CD4-positive, CD25-positive, alpha-beta regulatory T cell (primary cell): ENCODE results near the gene DPP7. TPM values are rescaled to one million over a fixed set of nuclear protein-coding genes. Genes with fewer than 3 reads are reported as not detected.

Experiments used
- ATAC-seq, 2 donors: fragments of 150-1000 bp; cut with Tn5 transposase; one replicate each; pipeline ENCODE4 v1.10.0; 2021; ENCODE audit warnings: low read depth in 2 of 2, moderate number of reproducible peaks in 2 of 2, moderate library complexity in 1 of 2
- DNase-seq, 3 donors: peaks; one replicate each; pipeline versions ENCODE4 v3.0.0 to v3.0.0-alpha.2; 2012 to 2022; ENCODE audit warnings: mixed read lengths in 1 of 3
- H3K27ac ChIP-seq: one replicate; pipeline ENCODE4 v1.7.0; 2013; ENCODE audit warnings: mild to moderate bottlenecking, low read length; ENCODE audit not compliant: insufficient read depth, poor library complexity, severe bottlenecking
- H3K27me3 ChIP-seq: one replicate; pipeline ENCODE4 v1.7.0; 2013; ENCODE audit warnings: low read length; ENCODE audit not compliant: control insufficient read depth, insufficient read depth
- H3K36me3 ChIP-seq: one replicate; pipeline ENCODE4 v1.7.0; 2013; ENCODE audit warnings: mild to moderate bottlenecking, low read length, moderate library complexity; ENCODE audit not compliant: control insufficient read depth, insufficient read depth
- H3K4me1 ChIP-seq: 2 replicates; pipeline ENCODE4 v1.7.0; 2013; ENCODE audit warnings: mild to moderate bottlenecking, low read length; ENCODE audit not compliant: insufficient read depth, control insufficient read depth, poor library complexity, severe bottlenecking
- H3K4me3 ChIP-seq: one replicate; pipeline ENCODE4 v1.7.0; 2013; ENCODE audit warnings: low read depth, mild to moderate bottlenecking, low read length, moderate library complexity
- H3K9me3 ChIP-seq, 2 experiments: 1 replicate in 1 of 2; 2 replicates in 1 of 2; pipeline ENCODE4 v1.7.0; 2013; ENCODE audit warnings: low read length in 2 of 2, mild to moderate bottlenecking in 1 of 2, moderate library complexity in 1 of 2; ENCODE audit not compliant: control insufficient read depth in 2 of 2
- H3K27ac Mint-ChIP-seq, 3 donors: one replicate each; pipeline ENCODE4 v1.8.0; 2020 to 2022; ENCODE audit warnings: mild to moderate bottlenecking in 3 of 3, mixed read lengths in 3 of 3, moderate library complexity in 2 of 3
- H3K27me3 Mint-ChIP-seq: one replicate; pipeline ENCODE4 v1.8.0; 2022; ENCODE audit warnings: mild to moderate bottlenecking, mixed read lengths
- H3K36me3 Mint-ChIP-seq: one replicate; pipeline ENCODE4 v1.8.0; 2020; ENCODE audit warnings: mixed read lengths
- H3K4me1 Mint-ChIP-seq, 4 donors: one replicate each; pipeline ENCODE4 v1.8.0; 2020 to 2022; ENCODE audit warnings: mixed read lengths in 4 of 4, mild to moderate bottlenecking in 1 of 4
- H3K4me3 Mint-ChIP-seq, 4 donors: one replicate each; pipeline ENCODE4 v1.8.0; 2020 to 2022; ENCODE audit warnings: mild to moderate bottlenecking in 4 of 4, mixed read lengths in 4 of 4, moderate library complexity in 3 of 4
- H3K9me3 Mint-ChIP-seq, 7 donors: one replicate each; pipeline ENCODE4 v1.8.0; 2020 to 2022; ENCODE audit warnings: mixed read lengths in 7 of 7, mild to moderate bottlenecking in 3 of 7, moderate library complexity in 2 of 7
- polyA plus RNA-seq, 4 donors: library from polyadenylated mRNA; unstranded; fragments of 300-500 nt; fragmentation: Illumina TruSeq; gene quantifications; one replicate each; pipeline ENCODE4 v1.2.3, GENCODE V29; 2021
- total RNA-seq: library from RNA; stranded (reverse); gene quantifications from one replicate; pipeline ENCODE4 v1.2.3, GENCODE V29; 2022

Gene DPP7
- total and polyA plus RNA-seq, 5 donors from 2014 or later, result 119 to 343 (median 156) TPM

DNA sequence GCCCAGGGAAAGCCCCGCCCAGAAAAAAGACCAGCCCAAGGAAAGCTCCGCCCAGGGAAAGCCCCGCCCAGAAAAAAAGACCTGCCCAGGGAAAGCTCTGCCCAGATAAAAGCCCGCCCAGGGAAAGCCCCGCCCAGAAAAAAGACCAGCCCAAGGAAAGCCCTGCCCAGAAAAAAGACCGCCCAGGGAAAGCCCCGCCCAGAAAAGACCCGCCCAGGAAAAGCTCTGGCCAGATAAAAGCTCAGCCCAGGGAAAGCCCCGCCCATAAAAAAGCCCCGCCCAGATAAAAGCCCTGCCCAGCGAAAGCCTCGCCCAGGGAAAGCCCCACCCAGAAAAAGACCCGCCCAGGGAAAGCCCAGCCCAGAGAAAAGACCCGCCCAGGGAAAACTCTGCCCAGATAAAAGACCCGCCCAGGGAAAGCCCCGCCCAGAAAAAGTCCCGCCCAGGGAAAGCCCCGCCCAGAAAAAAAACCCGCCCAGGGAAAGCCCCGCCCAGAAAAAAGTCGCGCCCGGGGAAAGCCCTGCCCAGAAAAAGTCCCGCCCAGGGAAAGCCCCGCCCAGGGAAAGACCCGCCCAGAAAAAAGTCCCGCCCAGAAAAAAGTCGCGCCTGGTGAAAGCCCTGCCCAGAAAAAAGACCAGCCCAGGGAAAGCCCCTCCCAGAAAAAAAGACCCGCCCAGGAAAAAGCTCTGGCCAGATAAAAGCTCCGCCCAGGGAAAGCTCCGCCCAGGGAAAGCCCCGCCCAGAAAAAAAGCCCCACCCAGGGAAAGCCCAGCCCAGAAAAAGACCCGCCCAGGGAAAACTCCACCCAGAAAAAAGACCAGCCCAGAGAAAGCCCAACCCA, 36.3 kb upstream of the DPP7 start:
- no peaks in the 10 kb centered on the region for H3K9me3 Mint-ChIP-seq
- H3K27ac ChIP-seq, result peak overlapping the region; percentile 33
- H3K27me3 ChIP-seq, result no peaks in the 10 kb centered on the region
- peaks cover 0 to 6% (median 0%) of the 10 kb centered on the region in 4 donors for H3K4me1 Mint-ChIP-seq
- H3K27me3 Mint-ChIP-seq, result peaks cover 9% of the 10 kb centered on the region
- H3K27ac Mint-ChIP-seq, result no peak overlapping the region
- H3K4me1 ChIP-seq, result no peaks in the 10 kb centered on the region
- no peaks in the 10 kb centered on the region for H3K36me3 ChIP-seq
- no peak overlapping the region for H3K4me3 ChIP-seq
- no peaks in the 10 kb centered on the region for H3K9me3 ChIP-seq
- DNase-seq (no peak), ATAC-seq (no peak)
- no peak overlapping the region for H3K4me3 Mint-ChIP-seq
- H3K36me3 Mint-ChIP-seq, result no peaks in the 10 kb centered on the region

DNA sequence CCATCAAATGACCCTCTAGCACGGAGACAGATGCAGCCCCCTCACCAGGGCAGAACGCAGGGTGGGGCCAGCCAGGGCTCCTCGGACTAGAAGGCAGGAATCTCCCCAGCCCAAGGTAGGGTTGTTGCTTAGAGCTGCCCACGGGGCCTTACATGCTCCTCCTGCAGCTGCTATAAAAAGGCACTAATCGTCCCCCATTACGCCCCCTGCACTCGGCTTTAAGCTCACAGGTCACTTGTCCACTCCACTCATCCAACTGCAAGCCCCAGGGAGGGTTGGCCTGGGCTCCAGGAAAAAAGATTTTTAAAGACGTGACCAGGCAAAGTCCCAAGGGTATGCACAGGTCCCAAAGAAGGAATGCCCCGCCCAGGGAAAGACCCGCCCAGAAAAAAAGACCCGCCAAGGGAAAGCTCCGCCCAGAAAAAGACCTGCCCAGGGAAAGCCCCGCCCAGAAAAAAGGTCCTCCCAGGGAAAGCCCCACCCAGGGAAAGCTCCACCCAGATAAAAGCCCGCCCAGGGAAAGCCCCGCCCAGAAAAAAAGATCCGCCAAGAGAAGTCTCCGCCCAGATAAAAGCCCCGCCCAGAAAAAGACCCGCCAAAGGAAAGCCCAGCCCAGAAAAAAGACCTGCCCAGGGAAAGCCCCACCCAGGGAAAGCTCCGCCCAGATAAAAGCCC, 35.5 kb upstream of the DPP7 start:
- Histone ChIP-seq H3K4me1 (no peaks in the 10 kb centered on the region), H3K27ac (no peak overlapping the region), H3K4me3 (no peak overlapping the region), H3K9me3 (no peaks in the 10 kb centered on the region), H3K27me3 (no peaks in the 10 kb centered on the region), H3K36me3 (no peaks in the 10 kb centered on the region)
- ATAC-seq (no peak), DNase-seq (no peak)
- Mint-ChIP-seq H3K4me3 (no peak overlapping the region), H3K27me3 (peaks cover 6% of the 10 kb centered on the region), H3K27ac (no peak overlapping the region), H3K9me3 (no peaks in the 10 kb centered on the region), H3K4me1 (peaks cover 0 to 6% (median 0%) of the 10 kb centered on the region in 4 donors), H3K36me3 (no peaks in the 10 kb centered on the region)

DNA sequence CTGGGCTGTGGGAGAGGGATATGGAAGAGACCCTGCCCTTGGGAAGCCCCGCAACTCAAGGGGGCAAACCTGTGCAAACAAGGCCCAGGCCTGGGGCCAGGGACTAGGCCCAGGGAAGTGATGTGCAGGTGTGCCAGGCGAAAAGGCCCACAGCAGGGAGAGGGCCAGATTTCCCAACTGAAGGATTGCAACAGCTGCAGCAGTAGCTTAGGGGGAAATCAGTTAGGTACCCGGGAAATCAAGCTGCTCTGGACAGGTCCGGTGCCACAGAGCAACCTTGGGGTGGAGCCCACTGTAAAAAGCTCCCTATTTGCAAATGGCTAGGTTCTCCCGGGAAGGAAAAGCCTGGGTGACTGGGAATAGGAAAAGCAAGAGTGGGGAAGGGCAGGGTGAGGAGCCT, 34.8 kb upstream of the DPP7 start:
- no peak for DNase-seq
- no peaks in the 10 kb centered on the region for H3K9me3 Mint-ChIP-seq
- no peak overlapping the region for H3K4me3 Mint-ChIP-seq
- no peaks in the 10 kb centered on the region for H3K27me3 Mint-ChIP-seq
- Histone ChIP-seq H3K27me3 (no peaks in the 10 kb centered on the region), H3K9me3 (no peaks in the 10 kb centered on the region), H3K27ac (no peak overlapping the region), H3K4me1 (no peaks in the 10 kb centered on the region), H3K4me3 (no peak overlapping the region), H3K36me3 (no peaks in the 10 kb centered on the region)
- ATAC-seq, result no peak
- H3K27ac Mint-ChIP-seq, result no peak overlapping the region
- H3K36me3 Mint-ChIP-seq, result no peaks in the 10 kb centered on the region
- H3K4me1 Mint-ChIP-seq, result peaks cover 0 to 6% (median 0%) of the 10 kb centered on the region in 4 donors

DNA sequence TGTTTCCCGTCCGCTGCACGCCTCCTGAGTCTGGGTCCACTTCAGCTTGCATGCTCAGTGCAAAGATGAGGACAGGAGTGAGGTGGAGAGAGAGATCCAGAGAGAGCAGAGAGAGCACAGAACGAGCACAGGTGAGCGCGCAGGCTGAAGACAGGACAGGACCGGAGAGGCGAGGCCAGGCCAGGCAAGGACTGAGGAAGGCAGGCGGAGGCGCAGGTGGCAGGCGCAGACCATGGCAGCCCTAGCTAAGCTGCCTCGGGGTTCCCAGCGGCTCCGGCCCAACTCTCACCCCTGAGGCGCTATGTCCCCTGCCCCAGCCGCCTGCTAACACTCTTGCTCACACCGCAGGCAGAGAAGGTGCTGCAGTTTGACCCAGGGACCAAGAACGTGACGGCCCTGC, 34.1 kb upstream of the DPP7 start:
- Mint-ChIP-seq H3K4me3 (no peak overlapping the region), H3K9me3 (no peaks in the 10 kb centered on the region), H3K36me3 (no peaks in the 10 kb centered on the region), H3K4me1 (peaks cover 0 to 6% (median 0%) of the 10 kb centered on the region in 4 donors), H3K27ac (peak overlapping the region in 1 of 3 donors; percentile 38), H3K27me3 (peaks cover 5% of the 10 kb centered on the region)
- Histone ChIP-seq H3K27ac (no peak overlapping the region), H3K27me3 (no peaks in the 10 kb centered on the region), H3K4me1 (no peaks in the 10 kb centered on the region), H3K36me3 (no peaks in the 10 kb centered on the region), H3K4me3 (no peak overlapping the region), H3K9me3 (no peaks in the 10 kb centered on the region)
- DNase-seq, result no peak
- no peak for ATAC-seq

DNA sequence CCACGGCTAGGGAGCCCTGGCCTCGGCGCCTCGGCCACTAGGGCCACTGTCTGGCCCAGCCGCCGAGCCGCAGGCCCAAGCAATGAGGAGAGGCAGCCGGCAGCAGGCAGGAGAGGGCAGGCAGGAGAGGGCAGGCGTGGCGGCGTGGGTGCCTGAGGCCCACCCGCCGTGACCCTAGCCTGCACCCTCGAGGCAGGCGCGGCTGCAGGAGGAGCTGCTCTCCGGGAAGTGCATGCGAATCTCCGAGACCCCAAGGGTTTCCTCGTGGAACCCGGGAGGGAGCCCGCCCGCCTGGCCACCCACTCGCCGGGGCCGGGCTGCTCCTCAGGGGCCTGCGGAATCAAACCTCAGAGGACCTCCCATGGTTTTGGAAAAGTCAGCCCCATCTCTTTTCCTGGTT, 33.7 kb upstream of the DPP7 start:
- H3K4me3 Mint-ChIP-seq, result no peak overlapping the region
- DNase-seq, result no peak
- no peaks in the 10 kb centered on the region for H3K9me3 Mint-ChIP-seq
- Histone ChIP-seq H3K27ac (no peak overlapping the region), H3K36me3 (no peaks in the 10 kb centered on the region), H3K9me3 (no peaks in the 10 kb centered on the region), H3K4me3 (no peak overlapping the region), H3K27me3 (no peaks in the 10 kb centered on the region), H3K4me1 (no peaks in the 10 kb centered on the region)
- H3K36me3 Mint-ChIP-seq, result no peaks in the 10 kb centered on the region
- peaks cover 6% of the 10 kb centered on the region for H3K27me3 Mint-ChIP-seq
- H3K4me1 Mint-ChIP-seq, result peaks cover 0 to 6% (median 0%) of the 10 kb centered on the region in 4 donors
- H3K27ac Mint-ChIP-seq, result no peak overlapping the region
- ATAC-seq, result no peak

DNA sequence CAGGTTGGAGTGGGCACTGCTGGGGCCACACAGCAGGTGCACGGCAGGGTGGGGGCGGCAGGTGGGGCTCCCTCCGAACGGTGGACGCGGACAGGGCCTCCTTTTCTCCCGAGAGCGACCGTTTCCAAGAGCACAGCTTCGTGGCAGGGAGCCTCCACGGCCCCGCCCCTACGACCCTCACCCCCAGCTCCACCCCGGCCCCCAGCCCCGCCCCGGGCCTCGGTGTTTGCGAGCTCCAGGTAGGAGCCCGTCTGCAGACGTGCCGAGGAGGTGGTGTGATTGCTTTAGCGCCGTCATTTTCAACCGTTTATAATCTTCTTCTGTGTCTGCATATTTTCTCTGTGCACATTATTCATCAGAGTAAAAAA, 33.2 kb upstream of the DPP7 start:
- peaks cover 0 to 6% (median 0%) of the 10 kb centered on the region in 4 donors for H3K4me1 Mint-ChIP-seq
- no peaks in the 10 kb centered on the region for H3K27me3 ChIP-seq
- DNase-seq (no peak), ATAC-seq (no peak)
- no peak overlapping the region for H3K4me3 Mint-ChIP-seq
- H3K4me1 ChIP-seq, result no peaks in the 10 kb centered on the region
- H3K27me3 Mint-ChIP-seq, result peaks cover 6% of the 10 kb centered on the region
- no peaks in the 10 kb centered on the region for H3K9me3 ChIP-seq
- no peaks in the 10 kb centered on the region for H3K36me3 ChIP-seq
- no peak overlapping the region for H3K27ac ChIP-seq
- H3K36me3 Mint-ChIP-seq, result no peaks in the 10 kb centered on the region
- no peak overlapping the region for H3K27ac Mint-ChIP-seq
- no peaks in the 10 kb centered on the region for H3K9me3 Mint-ChIP-seq
- H3K4me3 ChIP-seq, result no peak overlapping the region

DNA sequence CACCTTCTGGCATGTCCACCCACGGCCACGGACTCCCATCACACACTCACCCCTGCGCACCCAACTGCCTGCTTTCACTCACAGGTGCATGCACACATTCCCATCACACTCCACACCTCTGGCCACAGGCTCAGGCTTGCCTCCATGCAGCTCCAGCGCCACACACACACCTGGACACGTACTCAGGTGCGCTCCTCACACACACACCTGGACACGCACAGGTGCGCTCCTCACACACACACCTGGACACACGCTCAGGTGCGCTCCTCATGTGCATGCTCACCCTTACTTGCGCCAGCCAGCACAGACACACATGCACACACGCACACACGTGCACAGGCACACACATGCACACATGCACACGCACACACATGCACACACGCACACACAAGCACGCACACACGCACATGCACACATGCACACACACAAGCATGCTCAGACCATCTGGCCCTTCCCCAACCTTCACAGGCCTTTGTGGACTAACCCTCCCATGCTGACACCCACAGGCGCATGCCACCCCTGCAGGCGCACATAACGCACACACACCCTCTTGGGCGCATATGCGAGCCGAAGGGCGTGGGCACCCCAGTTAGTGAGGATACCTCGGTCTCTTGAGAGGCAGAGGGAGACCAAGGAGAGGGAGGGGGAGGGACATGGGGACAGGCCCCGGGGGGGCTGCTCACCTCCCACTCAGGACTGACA, 32.7 kb upstream of the DPP7 start:
- Histone ChIP-seq H3K27ac (no peak overlapping the region), H3K4me3 (no peak overlapping the region), H3K9me3 (no peaks in the 10 kb centered on the region), H3K4me1 (no peaks in the 10 kb centered on the region), H3K27me3 (peaks cover under 1% of the 10 kb centered on the region), H3K36me3 (no peaks in the 10 kb centered on the region)
- no peaks in the 10 kb centered on the region for H3K36me3 Mint-ChIP-seq
- H3K4me3 Mint-ChIP-seq, result no peak overlapping the region
- DNase-seq (no peak), ATAC-seq (no peak)
- peaks cover 0 to 6% (median 0%) of the 10 kb centered on the region in 4 donors for H3K4me1 Mint-ChIP-seq
- H3K27me3 Mint-ChIP-seq, result peaks cover 9% of the 10 kb centered on the region
- no peaks in the 10 kb centered on the region for H3K9me3 Mint-ChIP-seq
- H3K27ac Mint-ChIP-seq, result peak overlapping the region in 1 of 3 donors; percentile 56
